GM18951 (cell line): ENCODE results near the gene MPEG1.

Experiments
- POLR2A ChIP-seq: IDR thresholded peaks from 4 replicates; pipeline ENCODE4 v1.6.1; 2011; ENCODE audit warnings: mild to moderate bottlenecking; ENCODE audit not compliant: insufficient read length, insufficient read depth; ENCODE audit errors: extremely low read depth
- in situ Hi-C: fragments of 300-500 bp; cut with MboI; formaldehyde crosslinking; loops from one replicate; pipeline ENCODE4 v1.12.0; 2022; ENCODE audit warnings: low sequenced_read_pairs, mixed read lengths, inconsistent platforms; ENCODE audit not compliant: unreplicated experiment

The MPEG1 gene

DNA sequence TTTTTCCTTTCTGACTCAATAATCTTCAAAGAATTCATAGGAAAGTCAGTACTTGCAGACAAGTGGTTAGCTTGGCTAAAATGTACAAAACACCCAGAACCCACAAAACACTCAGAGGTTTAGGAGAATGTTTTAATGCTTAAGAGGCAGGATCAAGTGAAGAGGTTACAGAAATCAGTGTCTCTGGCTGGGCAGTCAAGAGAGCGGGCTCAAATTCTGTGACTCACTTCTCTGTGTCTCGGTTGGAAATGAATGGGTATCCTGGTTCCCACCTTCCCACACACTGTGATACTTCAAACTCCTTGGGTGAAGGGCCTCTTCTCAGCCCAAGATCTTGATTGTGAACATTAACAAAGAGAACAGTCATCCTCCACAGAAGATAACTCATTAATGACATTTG, 3.8 kb downstream of the MPEG1 start:
- TF ChIP-seq POLR2A, result no peak
- in situ Hi-C loops, result loop anchor here (5.0 kb wide), 1 partner anchor 37 kb away; the partner anchor contains the start of gene DTX4

DNA sequence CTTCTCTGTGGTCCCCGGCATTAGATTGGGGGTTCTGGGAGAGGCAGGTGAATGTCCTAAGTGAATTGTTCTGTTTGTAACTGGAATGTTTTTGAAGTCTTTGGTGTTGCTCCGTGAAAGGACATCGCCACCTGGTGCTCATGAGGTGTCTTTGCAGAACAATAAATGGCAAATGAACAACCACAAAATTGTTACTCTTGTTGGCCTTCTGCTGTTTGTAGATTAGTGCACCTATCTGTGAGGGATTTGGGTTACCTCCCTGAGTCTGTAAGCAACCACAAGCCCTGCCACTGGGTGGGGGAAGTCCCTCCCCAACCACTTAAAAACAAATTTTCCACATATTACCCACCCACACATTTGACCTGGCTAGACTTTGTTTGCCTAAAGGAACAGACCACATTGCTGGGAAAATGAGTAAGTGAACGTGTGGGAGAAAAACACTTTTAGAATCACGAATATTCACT, 4.7 kb downstream of the MPEG1 start:
- in situ Hi-C loops, result loop anchor here (5.0 kb wide), 1 partner anchor 36 kb away; the partner anchor contains the start of gene DTX4
- TF ChIP-seq POLR2A, result peak; percentile 11

DNA sequence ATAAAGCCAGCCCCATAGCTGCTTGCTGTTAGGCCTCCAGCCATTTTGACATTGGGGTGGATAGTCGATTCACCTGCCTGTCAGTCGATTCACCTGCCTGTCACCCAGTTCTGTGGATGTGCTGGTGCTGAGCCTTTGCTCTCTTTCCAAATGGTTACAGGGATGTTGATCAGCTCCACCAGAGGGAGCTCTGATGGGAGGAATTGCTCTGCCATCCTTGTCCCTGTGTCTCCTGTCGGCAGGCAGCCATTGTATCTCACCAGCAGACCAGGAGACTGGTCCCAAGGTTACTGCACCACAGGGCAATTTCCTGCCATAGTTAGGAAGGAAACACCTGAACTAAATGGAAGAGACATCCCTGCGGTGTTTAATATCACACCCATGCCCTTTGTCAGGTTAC, 6.1 kb downstream of the MPEG1 start:
- TF ChIP-seq POLR2A, result no peak
- in situ Hi-C loops, result loop anchor here (5.0 kb wide), 1 partner anchor 34 kb away; the partner anchor contains the start of gene DTX4

DNA sequence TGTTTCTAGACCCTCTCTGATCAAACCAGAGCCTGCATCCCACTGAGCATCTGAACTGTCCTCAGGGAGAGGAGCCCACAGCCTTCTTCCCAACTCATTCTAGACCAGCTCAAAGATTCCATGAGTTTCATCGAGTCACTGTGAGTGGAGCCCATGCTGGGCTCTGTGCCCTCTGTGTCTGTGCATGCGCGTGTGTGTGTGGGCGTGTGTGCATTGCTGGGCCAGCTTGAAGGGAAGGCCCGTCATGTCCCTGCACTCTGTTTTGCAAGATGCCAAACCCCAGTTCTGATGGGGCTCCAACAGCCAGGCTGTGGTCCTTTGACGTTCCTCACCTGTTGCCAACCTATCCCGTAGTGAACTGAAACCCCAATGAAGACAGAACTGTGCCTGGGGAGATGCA, 7.1 kb downstream of the MPEG1 start:
- no peak for TF ChIP-seq POLR2A
- in situ Hi-C loops, result loop anchor here (5.0 kb wide), 1 partner anchor 33 kb away; the partner anchor contains the start of gene DTX4

DNA sequence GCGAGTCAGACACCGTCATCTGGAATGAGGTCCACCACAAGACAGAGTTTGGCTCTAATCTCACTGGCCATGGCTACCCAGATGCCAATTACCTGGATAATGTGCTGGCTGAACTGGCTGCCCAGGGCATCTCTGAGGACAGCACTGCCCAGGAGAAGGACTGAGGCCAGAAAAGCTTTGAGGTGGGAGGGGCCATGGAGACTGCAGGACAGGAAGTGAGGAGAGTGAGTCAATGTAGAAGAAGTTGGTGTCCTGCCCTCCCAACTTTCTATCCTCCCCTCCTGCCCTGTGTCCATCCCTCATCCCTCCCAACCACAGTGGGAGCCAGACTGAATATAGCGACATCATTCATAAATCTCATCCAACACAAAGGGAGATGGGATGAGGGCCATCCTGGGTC, 8.0 kb downstream of the MPEG1 start:
- no peak for TF ChIP-seq POLR2A
- in situ Hi-C loops, result loop anchor here (5.0 kb wide), 1 partner anchor 32 kb away; the partner anchor contains the start of gene DTX4

DNA sequence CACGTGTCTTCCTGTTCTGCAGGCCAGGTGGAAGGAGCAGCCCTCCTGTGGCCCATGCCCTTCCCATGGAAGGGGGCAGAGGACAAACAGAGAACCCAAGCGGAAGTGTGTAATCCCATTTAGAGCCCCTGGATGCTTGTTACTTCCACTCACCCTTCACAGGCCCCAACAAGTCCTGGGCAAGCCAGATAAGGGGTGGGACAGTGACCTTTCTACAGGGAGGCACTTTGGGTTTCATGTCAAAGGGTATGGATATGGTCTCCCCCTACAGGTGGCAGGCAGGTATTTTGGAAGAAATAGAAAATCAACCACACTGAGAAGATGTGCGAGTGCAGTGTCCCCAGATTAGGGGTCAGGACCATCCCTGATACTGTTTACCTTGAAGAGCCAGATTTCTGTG, 11.4 kb downstream of the MPEG1 start:
- no peak for TF ChIP-seq POLR2A
- in situ Hi-C loops, result no loop called here

DNA sequence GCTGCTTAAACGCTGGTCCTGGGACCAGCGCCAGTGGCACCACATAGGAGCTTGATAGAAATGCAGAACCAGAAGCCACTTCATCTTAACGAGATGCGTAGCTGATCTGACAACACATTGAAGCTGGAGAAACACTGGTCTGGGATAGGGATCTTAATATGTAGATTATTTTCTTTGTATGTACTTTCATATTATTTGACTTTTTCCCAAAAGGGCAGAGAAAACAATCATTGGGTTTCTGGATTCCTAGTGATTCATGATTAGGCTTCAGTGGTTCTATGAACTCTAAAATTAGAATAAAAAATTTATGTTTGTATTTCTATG, 12.3 kb downstream of the MPEG1 start:
- no peak for TF ChIP-seq POLR2A
- in situ Hi-C loops, result no loop called here

DNA sequence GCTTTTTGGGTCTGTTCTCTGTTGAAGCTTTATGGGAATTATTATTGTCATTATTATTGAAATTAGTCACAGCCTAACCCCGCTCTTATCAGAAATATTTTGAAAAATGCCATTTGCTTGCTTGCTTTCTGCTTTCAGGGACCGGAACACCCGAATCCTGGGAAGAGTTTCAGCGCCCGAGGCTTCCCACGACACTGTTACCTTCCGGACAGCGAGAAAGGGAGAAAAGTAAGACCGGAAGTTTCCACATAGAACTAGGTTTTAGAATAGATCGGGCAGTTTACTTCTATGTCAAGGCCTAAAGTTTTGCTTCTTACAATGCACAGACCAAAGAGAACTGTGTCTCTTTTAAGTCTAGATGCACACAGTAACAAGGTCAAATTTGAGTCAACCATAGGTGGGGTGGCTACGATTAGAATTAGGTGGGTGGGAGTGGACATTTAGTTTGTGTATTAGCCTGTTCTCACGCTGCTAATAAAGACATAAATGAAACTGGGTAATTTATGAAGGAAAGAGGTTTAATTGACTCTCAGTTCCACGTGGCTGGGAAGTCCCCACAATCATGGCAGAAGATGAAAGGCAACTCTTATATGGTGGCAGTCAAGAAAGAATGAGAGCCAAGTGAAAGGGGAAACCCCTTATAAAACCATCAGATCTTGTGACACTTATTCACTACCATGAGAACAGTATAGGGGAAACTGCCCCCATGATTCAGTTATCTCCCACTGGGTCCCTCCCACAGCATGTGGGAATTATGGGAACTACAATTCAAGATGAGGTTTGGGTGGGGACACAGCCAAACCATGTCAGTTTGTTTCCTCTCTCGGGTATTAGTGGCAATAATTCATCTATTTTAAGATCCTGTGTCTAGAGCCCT, 12.9 kb downstream of the MPEG1 start:
- TF ChIP-seq POLR2A, result no peak
- in situ Hi-C loops, result loop anchor here (10.0 kb wide), 1 partner anchor 225 kb away; the partner anchor contains the start of gene OR5A2

DNA sequence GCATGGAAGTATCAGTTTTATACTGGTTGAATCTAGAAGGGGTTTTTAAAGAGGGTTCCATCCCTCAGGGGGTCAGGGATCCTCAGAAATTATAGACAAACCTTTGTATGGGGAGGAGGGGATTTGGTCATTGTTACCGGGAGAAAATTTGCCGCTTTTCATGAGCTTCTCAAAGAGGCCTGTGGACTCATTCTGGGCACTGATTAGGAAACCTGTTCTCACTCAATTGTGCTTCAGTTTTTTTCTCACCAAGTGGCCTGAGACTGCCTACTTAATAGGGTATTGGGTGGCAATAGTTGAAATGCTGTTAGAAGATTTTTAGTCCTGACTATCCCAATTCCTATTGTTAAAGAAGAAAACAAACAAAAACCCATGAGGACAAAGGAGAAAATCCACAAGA, 14.0 kb downstream of the MPEG1 start:
- TF ChIP-seq POLR2A, result no peak
- in situ Hi-C loops, result loop anchor here (10.0 kb wide), 1 partner anchor 226 kb away; the partner anchor contains the start of gene OR5A2

DNA sequence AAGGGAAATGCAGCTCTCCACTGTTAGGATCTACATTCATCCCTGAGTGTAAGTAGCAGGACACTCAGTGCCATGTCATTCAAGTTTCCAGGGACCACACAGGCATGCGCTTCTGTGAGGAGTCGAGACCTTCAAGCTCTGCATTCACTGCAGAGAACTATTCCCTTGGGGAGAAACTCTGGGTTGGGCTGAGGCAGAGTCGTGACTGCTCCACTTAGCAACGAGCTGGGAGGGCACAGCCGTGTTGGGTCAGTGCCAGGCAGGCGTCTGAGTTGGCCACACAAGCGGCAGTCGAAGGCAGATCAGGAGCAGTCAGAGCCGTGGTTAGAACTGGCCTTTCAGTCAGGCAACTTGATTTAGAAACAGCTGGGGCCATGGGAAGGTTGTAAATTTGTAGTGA, 14.7 kb downstream of the MPEG1 start:
- in situ Hi-C loops, result loop anchor here (10.0 kb wide), 1 partner anchor 227 kb away; the partner anchor contains the start of gene OR5A2
- TF ChIP-seq POLR2A, result no peak

DNA sequence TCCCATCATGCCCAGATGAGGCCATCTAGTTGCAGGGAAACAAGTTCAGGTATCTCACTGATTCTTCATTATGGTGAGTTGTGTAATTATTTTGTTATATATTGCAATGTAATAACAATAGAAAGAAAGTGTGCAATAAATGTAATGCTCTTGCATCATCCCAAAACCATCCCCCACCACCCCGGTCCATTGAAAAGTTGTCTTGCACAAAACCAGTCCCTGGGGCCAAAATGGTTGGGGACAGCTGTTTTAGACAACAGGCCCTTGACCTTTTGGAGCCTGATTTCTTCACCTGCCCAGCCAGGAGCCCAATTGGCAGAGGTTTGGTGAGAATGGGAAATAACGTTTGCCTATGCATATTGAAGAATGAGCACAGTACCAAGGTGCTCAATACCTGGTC, 15.9 kb downstream of the MPEG1 start:
- in situ Hi-C loops, result loop anchor here (10.0 kb wide), 1 partner anchor 228 kb away; the partner anchor contains the start of gene OR5A2
- no peak for TF ChIP-seq POLR2A

DNA sequence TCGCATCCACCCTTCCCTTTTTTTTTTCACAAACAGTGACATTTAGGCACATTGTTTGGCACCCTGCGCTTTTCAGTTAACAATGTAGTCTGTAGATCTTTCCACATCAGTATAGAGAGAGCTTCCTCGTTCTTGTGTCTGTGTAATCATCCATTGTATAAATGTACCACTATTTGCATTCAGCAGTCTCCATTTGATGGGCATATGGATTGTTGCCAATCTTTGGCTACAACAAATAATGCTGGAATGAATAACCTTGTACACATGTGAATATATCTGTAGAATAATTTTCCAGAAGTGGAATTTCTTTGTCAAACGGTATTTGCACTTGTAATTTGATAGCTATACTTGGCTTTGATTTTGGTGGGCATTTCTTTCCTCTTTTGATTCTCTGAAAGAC, 17.1 kb downstream of the MPEG1 start:
- in situ Hi-C loops, result loop anchor here (10.0 kb wide), 1 partner anchor 229 kb away; the partner anchor contains the start of gene OR5A2
- no peak for TF ChIP-seq POLR2A

DNA sequence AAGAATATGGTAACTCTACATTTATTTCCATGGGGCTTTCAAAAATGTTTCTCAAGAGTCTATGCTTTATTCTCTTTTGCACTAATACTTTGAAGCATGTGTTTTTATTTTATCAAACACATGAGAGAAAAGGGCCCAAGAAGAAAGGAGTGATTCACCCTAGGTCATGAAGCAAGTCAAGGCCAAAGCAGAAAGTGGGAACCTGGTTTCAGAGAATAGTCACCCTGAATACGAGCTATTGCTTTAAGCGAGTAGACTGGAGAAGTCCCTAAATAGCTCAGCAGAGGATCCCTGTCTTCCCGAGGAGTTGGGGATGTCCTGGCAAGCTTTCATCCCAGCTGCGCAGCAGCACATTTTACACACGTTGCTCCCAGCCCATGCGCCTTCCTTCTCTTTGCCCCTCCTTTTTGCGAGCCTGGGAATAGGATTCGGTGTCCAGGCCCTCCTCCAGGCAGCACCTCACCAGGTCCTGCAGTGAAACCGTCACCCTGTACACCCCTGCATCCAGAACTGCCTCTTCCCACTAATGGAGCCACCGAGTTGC, 19.1 kb downstream of the MPEG1 start:
- in situ Hi-C loops, result loop anchor here (10.0 kb wide), 1 partner anchor 231 kb away; the partner anchor contains the start of gene OR5A2
- TF ChIP-seq POLR2A, result no peak
